CD14-positive monocyte (primary cell): ENCODE data around the gene WHRN. TPM values are rescaled to one million over a fixed set of nuclear protein-coding genes. Genes with fewer than 3 reads are reported as not detected.

Experiments used
- DNase-seq, 3 donors: peaks; one replicate each; pipeline ENCODE4 v3.0.0-alpha.2; 2011 to 2022
- H2AFZ ChIP-seq: 2 replicates; pipeline ENCODE4 v1.6.0; 2012; ENCODE audit warnings: mild to moderate bottlenecking, low read depth, low read length, inconsistent platforms; ENCODE audit not compliant: insufficient read depth, poor library complexity, severe bottlenecking
- H3K27ac ChIP-seq, 2 donors: 1 replicate in 1 of 2; 2 replicates in 1 of 2; pipeline ENCODE4 v1.5.1; 2012 to 2013; ENCODE audit warnings: low read length in 2 of 2, control low read depth in 1 of 2, inconsistent platforms in 1 of 2, low read depth in 1 of 2, mild to moderate bottlenecking in 1 of 2
- H3K27me3 ChIP-seq, 2 donors: one replicate each; pipeline versions ENCODE4 v1.6.0 to v1.6.1; 2011 to 2013; ENCODE audit warnings: low read length in 2 of 2; ENCODE audit not compliant: control insufficient read depth in 2 of 2, insufficient read depth in 2 of 2
- H3K36me3 ChIP-seq, 2 donors: replicated peaks in 1 of 2; 1 replicate in 1 of 2; 2 replicates in 1 of 2; pipeline versions ENCODE4 v1.5.1 to v1.6.1; 2012 to 2013; ENCODE audit warnings: low read length in 2 of 2, control low read depth in 1 of 2, inconsistent platforms in 1 of 2, mild to moderate bottlenecking in 1 of 2; ENCODE audit not compliant: insufficient read depth in 2 of 2, control insufficient read depth in 1 of 2
- H3K4me1 ChIP-seq, 2 donors: 1 replicate in 1 of 2; 2 replicates in 1 of 2; pipeline versions ENCODE4 v1.5.1 to v1.6.1; 2012 to 2013; ENCODE audit warnings: low read length in 2 of 2, control low read depth in 1 of 2, inconsistent platforms in 1 of 2, mild to moderate bottlenecking in 1 of 2, moderate library complexity in 1 of 2; ENCODE audit not compliant: insufficient read depth in 2 of 2, control insufficient read depth in 1 of 2
- H3K4me2 ChIP-seq: replicated peaks from 2 replicates; pipeline ENCODE3; 2012; ENCODE audit warnings: low read length, moderate library complexity, mild to moderate bottlenecking; ENCODE audit not compliant: poor library complexity, severe bottlenecking; ENCODE audit errors: extremely low read depth
- H3K4me3 ChIP-seq, 3 experiments: fragments of 200-600 bp in 1 of 3; sonication (generic) in 1 of 3; replicated peaks in 1 of 3; 1 replicate in 2 of 3; 2 replicates in 1 of 3; pipeline ENCODE4 v1.5.1; 2011 to 2013; ENCODE audit warnings: low read length in 3 of 3, mild to moderate bottlenecking in 3 of 3, control low read depth in 2 of 3, low read depth in 2 of 3, inconsistent platforms in 1 of 3, moderate library complexity in 1 of 3
- H3K79me2 ChIP-seq: 2 replicates; pipeline ENCODE4 v1.6.0; 2012; ENCODE audit warnings: mild to moderate bottlenecking, control low read depth, inconsistent platforms, low read length, moderate library complexity; ENCODE audit not compliant: insufficient read depth
- H3K9ac ChIP-seq: 2 replicates; pipeline ENCODE4 v1.6.0; 2017; ENCODE audit warnings: low read length, mild to moderate bottlenecking; ENCODE audit not compliant: insufficient read depth, poor library complexity, severe bottlenecking
- H3K9me3 ChIP-seq, 2 donors: replicated peaks in 1 of 2; 1 replicate in 1 of 2; 2 replicates in 1 of 2; pipeline versions ENCODE4 v1.5.1 to v1.6.1; 2012 to 2013; ENCODE audit warnings: low read length in 2 of 2, control low read depth in 1 of 2; ENCODE audit not compliant: control insufficient read depth in 1 of 2, insufficient read depth in 1 of 2
- H4K20me1 ChIP-seq: 2 replicates; pipeline ENCODE4 v1.6.0; 2012; ENCODE audit warnings: mild to moderate bottlenecking, low read length, control low read depth, moderate library complexity; ENCODE audit not compliant: insufficient read depth
- H3K27ac Mint-ChIP-seq, 7 donors: one replicate each; pipeline ENCODE4 v1.8.0; 2020; ENCODE audit warnings: mild to moderate bottlenecking in 7 of 7, mixed read lengths in 7 of 7, moderate library complexity in 6 of 7, inconsistent platforms in 2 of 7
- H3K27me3 Mint-ChIP-seq, 3 donors: one replicate each; pipeline ENCODE4 v1.8.0; 2021 to 2022; ENCODE audit warnings: low read depth in 3 of 3, mild to moderate bottlenecking in 3 of 3, mixed read lengths in 3 of 3, moderate library complexity in 3 of 3, inconsistent platforms in 1 of 3
- H3K36me3 Mint-ChIP-seq, 2 donors: one replicate each; pipeline ENCODE4 v1.8.0; 2020; ENCODE audit warnings: mixed read lengths in 2 of 2, inconsistent platforms in 1 of 2, mild to moderate bottlenecking in 1 of 2
- H3K4me1 Mint-ChIP-seq: one replicate; pipeline ENCODE4 v1.8.0; 2020; ENCODE audit warnings: mild to moderate bottlenecking, mixed read lengths
- H3K4me3 Mint-ChIP-seq, 2 donors: one replicate each; pipeline ENCODE4 v1.8.0; 2020; ENCODE audit warnings: mild to moderate bottlenecking in 2 of 2, mixed read lengths in 2 of 2, moderate library complexity in 1 of 2
- H3K9me3 Mint-ChIP-seq, 7 donors: one replicate each; pipeline ENCODE4 v1.8.0; 2020 to 2022; ENCODE audit warnings: mixed read lengths in 7 of 7, mild to moderate bottlenecking in 6 of 7, moderate library complexity in 6 of 7, inconsistent platforms in 2 of 7
- CTCF ChIP-seq: fragments of 200-600 bp; IDR thresholded peaks from one replicate; pipeline ENCODE4 v1.8.0; 2022; ENCODE audit warnings: antibody characterized with exemption, mild to moderate bottlenecking
- WGBS: methylation state at CpG from one replicate; pipeline ENCODE4 v1.1.5; 2013; ENCODE audit warnings: missing lambda C conversion rate; ENCODE audit not compliant: insufficient coverage; 5-methylcytosine and 5-hydroxymethylcytosine counted together
- intact Hi-C, 2 donors: fragments of 100-400 bp; cut with micrococcal nuclease; formaldehyde crosslinking; loops; one replicate each; pipeline versions ENCODE4 v1.15.0 to v1.15.1; 2023
- polyA plus RNA-seq, 3 donors: library from polyadenylated mRNA; depleted of rRNA in 1 of 3; unstranded in 2 of 3; stranded (reverse) in 1 of 3; fragments of 300-500 nt in 2 of 3; fragments of >200 nt in 1 of 3; fragmentation: Illumina TruSeq in 2 of 3; gene quantifications; 1 replicate in 2 of 3; 2 replicates in 1 of 3; pipeline ENCODE4 v1.2.3, GENCODE V29; 2012 to 2021

WHRN gene
- polyA plus RNA-seq, 3 donors = 0.13 to 0.59 (median 0.30) TPM

GRCh38 chr9:114370968-114371320 lies 134.3 kb downstream of the WHRN start:
- H3K4me1 ChIP-seq = peaks cover 98% of the 10 kb centered on the region in 2 donors
- WGBS = 67% methylated on average over 1 of the region's 4 CpGs
- H3K36me3 ChIP-seq = peaks cover 54 to 78% of the 10 kb centered on the region in 2 donors
- peak overlapping the region in 1 of 2 donors; percentile 27 for H3K4me3 Mint-ChIP-seq
- peak overlapping the region; percentile 80 to 99 (median 97) for H3K27ac Mint-ChIP-seq
- peak overlapping the region in 1 of 3 experiments; percentile 66 for H3K4me3 ChIP-seq
- intact Hi-C loops = no loop called here
- H3K79me2 ChIP-seq = peaks cover 69% of the 10 kb centered on the region
- no peak for DNase-seq
- peaks cover 6% of the 10 kb centered on the region for H4K20me1 ChIP-seq
- no peak overlapping the region for H2AFZ ChIP-seq
- H3K9ac ChIP-seq = no peak overlapping the region
- peak overlapping the region; percentile 85 to 86 for H3K27ac ChIP-seq
- H3K4me1 Mint-ChIP-seq = peaks cover 92% of the 10 kb centered on the region
- no peaks in the 10 kb centered on the region for H3K9me3 ChIP-seq
- H3K4me2 ChIP-seq = peak overlapping the region; percentile 68
- H3K36me3 Mint-ChIP-seq = peaks cover 74 to 87% of the 10 kb centered on the region in 2 donors
- H3K9me3 Mint-ChIP-seq = peaks cover 0 to 2% (median 0%) of the 10 kb centered on the region in 7 donors
- TF ChIP-seq CTCF = no peak
- no peaks in the 10 kb centered on the region for H3K27me3 ChIP-seq
- no peaks in the 10 kb centered on the region for H3K27me3 Mint-ChIP-seq

GRCh38 chr9:114370251-114370967 lies 134.9 kb downstream of the WHRN start:
- Mint-ChIP-seq H3K36me3 (peaks cover 74 to 87% of the 10 kb centered on the region in 2 donors), H3K27ac (peak overlapping the region; percentile 80 to 99 (median 97)), H3K4me3 (no peak overlapping the region), H3K4me1 (peaks cover 93% of the 10 kb centered on the region), H3K27me3 (no peaks in the 10 kb centered on the region), H3K9me3 (peaks cover 0 to 2% (median 0%) of the 10 kb centered on the region in 7 donors)
- Histone ChIP-seq H3K79me2 (peaks cover 72% of the 10 kb centered on the region), H2AFZ (no peak overlapping the region), H3K4me1 (peaks cover 98 to 99% of the 10 kb centered on the region in 2 donors), H4K20me1 (peaks cover 6% of the 10 kb centered on the region), H3K27ac (peak overlapping the region; percentile 85 to 86), H3K27me3 (no peaks in the 10 kb centered on the region), H3K4me2 (peak overlapping the region; percentile 68), H3K36me3 (peaks cover 58 to 79% of the 10 kb centered on the region in 2 donors), H3K9me3 (no peaks in the 10 kb centered on the region), H3K9ac (no peak overlapping the region), H3K4me3 (peak overlapping the region in 1 of 3 experiments; percentile 66)
- intact Hi-C loops = no loop called here
- DNase-seq = no peak
- TF ChIP-seq CTCF = no peak
- 97% methylated on average over 5 of the region's 6 CpGs for WGBS
